Ishikawa (cell line): ENCODE measurements around the gene PRR36.

ENCODE experiments used
- TCF12 ChIP-seq: IDR thresholded peaks from 2 replicates; pipeline ENCODE4 v1.6.1; 2012; ENCODE audit warnings: low read depth
- TEAD4 ChIP-seq: IDR thresholded peaks from 2 replicates; pipeline ENCODE4 v1.6.1; 2012
- TF ChIP-seq, protein P1 (sequence below): IDR thresholded peaks from 2 replicates; pipeline ENCODE4 v1.6.1; 2012; ENCODE audit warnings: low read depth, mild to moderate bottlenecking

DNA sequence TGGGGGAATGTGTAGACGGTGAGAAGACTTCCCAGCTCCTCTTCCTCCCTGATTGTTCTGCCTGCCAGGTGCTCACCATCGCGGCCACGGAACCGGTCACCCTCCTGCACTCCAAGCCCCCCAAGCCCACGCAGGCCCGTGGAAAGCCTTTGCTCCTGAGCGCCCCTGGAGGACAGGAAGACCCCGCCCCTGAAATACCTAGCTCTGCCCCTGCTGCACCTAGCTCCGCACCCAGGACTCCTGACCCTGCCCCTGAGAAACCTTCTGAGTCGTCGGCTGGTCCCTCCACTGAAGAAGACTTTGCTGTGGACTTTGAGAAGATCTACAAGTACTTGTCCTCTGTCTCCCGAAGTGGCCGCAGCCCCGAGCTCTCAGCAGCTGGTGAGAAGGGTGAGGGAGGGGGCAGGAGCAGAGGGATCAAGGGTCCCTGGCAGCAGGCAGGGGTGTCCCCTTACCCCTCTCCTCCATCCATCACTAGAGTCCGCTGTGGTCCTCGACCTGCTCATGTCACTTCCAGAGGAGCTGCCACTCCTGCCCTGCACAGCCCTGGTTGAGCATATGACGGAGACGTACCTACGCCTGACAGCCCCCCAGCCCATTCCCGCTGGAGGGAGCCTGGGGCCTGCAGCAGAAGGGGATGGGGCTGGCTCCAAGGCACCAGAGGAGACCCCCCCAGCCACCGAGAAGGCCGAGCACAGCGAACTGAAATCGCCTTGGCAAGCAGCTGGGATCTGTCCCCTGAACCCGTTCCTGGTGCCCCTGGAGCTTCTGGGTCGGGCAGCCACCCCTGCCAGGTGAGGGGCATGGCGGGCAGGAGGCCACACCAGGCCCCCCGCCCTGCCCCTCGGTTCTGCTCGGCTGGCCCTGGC, 48.0 kb upstream of the PRR36 start:
- no peak for TF ChIP-seq TCF12
- TF ChIP-seq TEAD4, result no peak
- TF ChIP-seq, protein P1, sequence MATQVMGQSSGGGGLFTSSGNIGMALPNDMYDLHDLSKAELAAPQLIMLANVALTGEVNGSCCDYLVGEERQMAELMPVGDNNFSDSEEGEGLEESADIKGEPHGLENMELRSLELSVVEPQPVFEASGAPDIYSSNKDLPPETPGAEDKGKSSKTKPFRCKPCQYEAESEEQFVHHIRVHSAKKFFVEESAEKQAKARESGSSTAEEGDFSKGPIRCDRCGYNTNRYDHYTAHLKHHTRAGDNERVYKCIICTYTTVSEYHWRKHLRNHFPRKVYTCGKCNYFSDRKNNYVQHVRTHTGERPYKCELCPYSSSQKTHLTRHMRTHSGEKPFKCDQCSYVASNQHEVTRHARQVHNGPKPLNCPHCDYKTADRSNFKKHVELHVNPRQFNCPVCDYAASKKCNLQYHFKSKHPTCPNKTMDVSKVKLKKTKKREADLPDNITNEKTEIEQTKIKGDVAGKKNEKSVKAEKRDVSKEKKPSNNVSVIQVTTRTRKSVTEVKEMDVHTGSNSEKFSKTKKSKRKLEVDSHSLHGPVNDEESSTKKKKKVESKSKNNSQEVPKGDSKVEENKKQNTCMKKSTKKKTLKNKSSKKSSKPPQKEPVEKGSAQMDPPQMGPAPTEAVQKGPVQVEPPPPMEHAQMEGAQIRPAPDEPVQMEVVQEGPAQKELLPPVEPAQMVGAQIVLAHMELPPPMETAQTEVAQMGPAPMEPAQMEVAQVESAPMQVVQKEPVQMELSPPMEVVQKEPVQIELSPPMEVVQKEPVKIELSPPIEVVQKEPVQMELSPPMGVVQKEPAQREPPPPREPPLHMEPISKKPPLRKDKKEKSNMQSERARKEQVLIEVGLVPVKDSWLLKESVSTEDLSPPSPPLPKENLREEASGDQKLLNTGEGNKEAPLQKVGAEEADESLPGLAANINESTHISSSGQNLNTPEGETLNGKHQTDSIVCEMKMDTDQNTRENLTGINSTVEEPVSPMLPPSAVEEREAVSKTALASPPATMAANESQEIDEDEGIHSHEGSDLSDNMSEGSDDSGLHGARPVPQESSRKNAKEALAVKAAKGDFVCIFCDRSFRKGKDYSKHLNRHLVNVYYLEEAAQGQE, result no peak
